DMS153 (cell line): ENCODE results near the gene RPS4Y2.

Experiments
- DNase-seq: peaks from one replicate; lab custom pipeline; 2025; lab: John Stamatoyannopoulos, UW

Gene RPS4Y2

DNA sequence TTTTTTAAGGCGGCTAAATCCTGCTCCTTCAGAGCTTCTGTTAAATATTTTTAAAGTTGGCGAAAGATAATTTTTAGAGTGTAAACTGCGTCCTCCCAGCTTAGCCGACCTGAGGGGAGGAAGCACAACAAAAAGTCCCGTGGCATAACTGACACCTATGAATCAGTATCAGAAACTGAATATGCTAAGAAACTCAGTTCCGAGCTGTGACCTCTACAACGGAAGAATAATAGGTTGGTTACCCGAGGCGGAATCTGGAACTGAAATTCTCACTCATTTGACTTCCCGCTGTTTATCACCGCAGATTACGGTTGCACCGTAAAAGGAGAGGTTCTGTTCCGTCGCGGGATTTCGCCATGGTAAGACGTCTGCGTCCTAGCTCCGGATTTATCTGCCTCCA lies at the start of gene RPS4Y2:
Gene RPS4Y2, plus strand, starts transcription at position 301 of the 400 bp plus-strand sequence. Its CDS starts 56 bp downstream, at position 357.
- DNase-seq = no peak

DNA sequence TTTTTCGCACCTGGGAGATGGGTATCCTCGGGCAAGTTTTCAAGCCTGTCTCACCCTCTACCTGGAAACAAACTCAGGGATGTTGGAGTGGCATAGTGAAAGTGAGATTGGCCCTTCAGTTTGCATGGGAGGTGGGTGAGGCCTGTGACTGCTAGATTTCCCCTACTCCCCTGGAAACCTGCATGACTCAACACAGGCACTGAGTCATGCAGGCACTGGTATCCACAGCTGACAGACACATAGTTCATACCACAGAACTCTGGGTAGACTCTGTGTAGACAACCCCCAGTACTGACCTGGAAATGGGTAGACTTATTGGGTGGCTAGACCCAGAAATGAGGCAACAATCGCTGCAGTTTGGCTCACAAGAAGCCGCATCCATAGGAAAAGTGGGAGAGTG lies 41.5 kb upstream of the RPS4Y2 start:
- no peak for DNase-seq

- no peak for DNase-seq
Measured at GRCh38 chrY:20726184-20726907, 29.6 kb upstream of the RPS4Y2 start.

- no peak for DNase-seq
Measured at GRCh38 chrY:20735200-20735599, 20.7 kb upstream of the RPS4Y2 start.

DNA sequence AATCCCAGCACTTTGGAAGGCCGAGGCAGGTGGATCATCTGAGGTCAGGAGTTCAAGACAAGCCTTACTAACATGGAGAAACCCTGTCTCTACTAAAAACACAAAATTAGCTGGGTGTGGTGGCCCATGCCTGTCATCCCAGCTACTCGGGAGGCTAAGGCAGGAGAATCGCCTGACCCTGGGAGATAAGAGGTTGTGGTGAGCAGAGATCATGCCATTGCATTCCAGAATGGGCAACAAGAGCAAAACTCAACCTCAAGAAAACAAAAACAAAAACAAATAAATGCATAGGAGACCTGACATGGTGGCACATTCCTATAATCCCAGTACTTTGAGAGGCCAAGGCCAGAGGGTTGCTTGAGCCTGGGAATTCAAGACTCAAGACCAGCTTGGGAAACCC lies 16.1 kb upstream of the RPS4Y2 start:
- no peak for DNase-seq

DNA sequence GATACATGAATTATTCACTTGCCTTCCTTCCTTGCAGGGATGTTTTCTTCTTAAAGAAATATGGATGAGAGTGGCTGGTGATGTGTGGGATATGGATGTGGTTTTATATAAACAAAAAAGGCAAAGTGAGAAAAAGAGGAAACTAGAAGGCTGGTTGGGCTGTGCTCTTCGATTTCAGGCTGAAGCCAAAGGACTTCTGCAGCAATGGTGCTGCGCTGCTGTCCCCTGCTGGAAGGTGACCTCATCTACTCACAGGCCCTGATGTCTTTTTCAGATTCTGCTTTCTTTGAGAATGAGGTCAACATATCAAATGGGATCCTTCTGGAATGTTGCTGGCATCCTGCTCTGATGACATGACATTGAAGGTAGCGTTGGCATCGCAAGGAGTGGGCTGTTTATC lies 15.3 kb upstream of the RPS4Y2 start:
- DNase-seq = no peak

- no peak for DNase-seq
Measured at GRCh38 chrY:20745060-20745459, 10.8 kb upstream of the RPS4Y2 start.

DNA sequence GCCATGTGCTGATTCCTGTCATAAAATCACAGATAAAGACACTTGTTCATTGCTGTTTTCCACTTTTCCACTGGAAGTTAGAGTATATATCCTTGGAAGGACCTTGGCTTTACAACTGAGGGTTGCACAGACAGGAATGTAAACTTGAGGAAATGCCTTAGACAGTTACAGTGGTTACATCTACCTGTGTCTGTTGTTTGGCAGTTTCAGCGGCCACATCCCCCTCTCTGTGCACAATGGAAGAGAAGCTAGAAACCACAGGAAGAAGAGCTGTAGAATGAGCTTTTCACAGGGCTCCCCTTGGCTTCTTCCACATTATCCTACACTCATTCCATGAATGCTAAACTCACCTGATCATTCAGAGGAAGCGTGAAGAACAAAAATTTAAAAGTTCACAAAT lies 9.0 kb upstream of the RPS4Y2 start:
- DNase-seq = no peak

GRCh38 chrY:20763869-20764268 lies 8.0 kb downstream of the RPS4Y2 start:
- DNase-seq = no peak

- no peak for DNase-seq
Measured at GRCh38 chrY:20765117-20765516, 9.2 kb downstream of the RPS4Y2 start.

- no peak for DNase-seq
Measured at GRCh38 chrY:20770755-20771154, 14.8 kb downstream of the RPS4Y2 start.

DNA sequence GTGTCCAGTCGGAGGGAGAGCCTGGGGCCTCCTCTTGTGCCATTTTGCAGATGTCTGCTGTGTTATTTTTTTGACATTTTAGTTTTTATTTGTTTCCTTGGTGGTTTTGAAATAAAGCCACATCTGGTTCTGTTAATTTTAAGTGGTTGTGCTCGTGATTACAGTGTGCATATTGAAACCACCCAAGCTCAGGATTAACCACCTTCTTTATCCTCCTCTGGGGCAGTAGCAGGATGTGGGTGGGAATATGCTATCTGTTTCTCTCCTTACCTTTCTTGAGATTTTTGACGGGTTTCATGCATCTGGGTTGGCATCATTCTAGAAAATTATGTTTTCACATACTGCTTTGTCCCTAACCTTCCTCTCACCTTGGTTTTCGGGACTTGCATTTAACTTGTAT lies 20.2 kb downstream of the RPS4Y2 start:
- no peak for DNase-seq

DNA sequence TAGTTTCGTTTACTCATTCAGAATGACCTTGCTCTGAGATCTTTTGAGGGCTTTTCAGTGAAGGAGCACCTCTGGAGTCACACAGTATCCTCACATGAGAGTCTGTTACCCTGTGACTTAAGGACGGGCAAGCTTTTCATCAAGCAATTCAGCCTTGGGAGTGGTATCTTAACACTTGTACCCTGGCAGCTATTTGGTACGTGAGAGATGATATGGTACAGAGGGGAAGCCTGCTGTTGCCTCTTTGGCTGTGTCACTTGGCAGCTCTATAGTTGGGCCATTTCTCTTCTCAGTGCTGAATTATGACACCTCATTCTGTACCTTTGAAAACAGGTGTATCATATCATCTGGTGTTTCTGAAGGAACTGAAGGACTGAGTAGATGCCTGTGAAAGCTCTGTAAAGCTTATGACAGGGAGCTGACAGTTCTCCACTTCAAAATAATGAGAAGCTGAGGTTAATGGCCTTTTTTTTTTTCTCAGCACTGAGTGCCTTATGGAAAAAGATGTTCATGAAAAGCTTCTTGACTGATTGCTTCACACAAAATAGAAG lies 24.3 kb downstream of the RPS4Y2 start:
- DNase-seq = no peak

DNA sequence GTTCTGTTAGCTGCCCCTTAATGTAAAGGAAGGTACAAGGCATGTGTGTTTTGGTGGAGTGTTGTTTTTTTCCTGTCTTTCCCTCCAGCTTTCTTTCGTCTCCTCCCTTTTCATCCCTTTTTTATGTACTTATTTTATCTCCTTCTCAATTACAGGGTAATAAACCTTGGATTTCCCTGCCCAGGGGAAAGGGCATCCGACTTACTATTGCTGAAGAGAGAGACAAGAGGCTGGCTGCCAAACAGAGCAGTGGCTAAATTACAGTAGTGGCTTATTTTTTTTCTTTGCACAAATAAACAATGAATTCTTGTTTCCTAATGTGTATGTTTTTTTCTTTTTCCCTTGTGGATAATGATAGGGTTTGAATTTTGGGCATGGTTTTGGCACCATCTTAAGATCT lies 24.9 kb downstream of the RPS4Y2 start:
- DNase-seq = no peak

GRCh38 chrY:20781408-20781807 lies 25.5 kb downstream of the RPS4Y2 start:
- no peak for DNase-seq

- DNase-seq = no peak
Measured at GRCh38 chrY:20784965-20785364, 29.1 kb downstream of the RPS4Y2 start.

DNA sequence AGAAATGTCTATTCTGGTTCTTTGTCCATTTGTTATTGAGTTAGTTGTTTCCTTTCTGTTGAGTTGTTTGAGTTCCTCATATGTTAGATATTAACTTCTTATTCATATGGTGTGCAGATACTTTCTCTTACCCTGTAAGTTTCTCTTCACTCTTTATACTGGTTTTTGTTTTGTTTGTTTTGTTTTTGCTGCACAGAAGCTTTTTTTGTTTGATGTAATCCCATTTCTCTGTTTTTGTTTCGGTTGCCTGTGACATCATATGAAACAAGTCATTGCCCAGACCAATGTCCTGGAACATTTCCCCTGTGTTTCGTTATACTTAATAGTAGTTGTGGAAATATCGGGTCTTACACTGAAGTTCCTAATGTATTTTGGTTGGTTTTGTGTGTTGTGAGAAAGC lies 31.2 kb downstream of the RPS4Y2 start:
- no peak for DNase-seq

- DNase-seq = no peak
Measured at GRCh38 chrY:20798351-20799049, 42.6 kb downstream of the RPS4Y2 start.

DNA sequence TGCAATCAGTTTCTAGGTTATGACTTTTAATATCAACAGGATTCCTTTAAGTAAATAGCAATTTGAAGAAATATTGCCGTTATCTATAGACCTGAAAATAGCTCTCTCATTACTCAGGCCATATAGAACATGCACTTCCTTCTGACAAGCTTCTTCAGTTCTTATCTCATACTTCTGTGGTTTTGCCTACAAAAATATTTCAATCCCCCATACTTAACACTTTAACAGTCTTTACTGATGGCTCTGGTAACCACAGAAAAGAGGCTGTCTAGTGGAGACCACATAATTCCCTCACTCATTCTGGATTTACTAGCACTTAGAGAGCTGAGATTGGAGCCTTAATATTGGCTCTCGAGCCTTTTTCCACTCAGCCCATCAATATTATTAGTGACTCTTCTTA lies 46.8 kb downstream of the RPS4Y2 start:
- DNase-seq = no peak

- no peak for DNase-seq
Measured at GRCh38 chrY:20806243-20806642, 50.3 kb downstream of the RPS4Y2 start.

GRCh38 chrY:20813459-20813858 lies 57.6 kb downstream of the RPS4Y2 start:
- no peak for DNase-seq

DNA sequence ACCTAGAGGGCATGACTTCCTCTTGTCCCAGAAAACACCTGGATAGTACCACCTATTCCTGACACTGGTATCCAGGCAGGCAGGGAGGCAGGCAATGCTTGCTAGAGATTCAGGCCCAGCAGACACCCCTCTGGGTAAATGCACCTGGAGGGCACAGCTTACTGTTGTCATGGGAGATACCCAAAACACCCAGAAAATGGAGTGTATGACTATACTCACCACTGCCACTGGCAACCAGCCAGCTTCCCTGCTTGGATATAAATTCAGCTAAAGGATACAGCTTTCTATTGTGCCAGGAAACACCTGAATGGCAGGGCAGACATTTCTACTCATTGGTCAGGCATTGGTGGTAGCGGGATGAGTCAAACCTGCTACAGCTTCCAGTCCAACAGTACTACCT lies 58.9 kb downstream of the RPS4Y2 start:
- DNase-seq = no peak

GRCh38 chrY:20817067-20817466 lies 61.2 kb downstream of the RPS4Y2 start:
- DNase-seq = no peak
